ENCODE measurements around the gene CPNE9.

CPNE9 gene

GRCh38 chr3:9725775-9726515 is 22.3 kb downstream of the CPNE9 start:
- no peak for TF ChIP-seq CTCF (conservative IDR thresholded peaks at IDR 0.05; ENCODE audit: low read length)
- no peak for DNase-seq (ENCODE audit: low read depth)

GRCh38 chr3:9727041-9727595 is 23.5 kb downstream of the CPNE9 start:
- TF ChIP-seq CTCF (conservative IDR thresholded peaks at IDR 0.05; ENCODE audit: low read length), result peak; percentile 13; the same call in 1 of the 2 replicates
- H3K4me3 ChIP-seq (ENCODE audit: low read length), result no peak overlapping the region
- DNase-seq (ENCODE audit: low read depth), result no peak

More at GRCh38 chr3:9725775-9726515, 22.3 kb downstream of the CPNE9 start:
- H3K4me3 ChIP-seq (ENCODE audit: low read length), result no peak overlapping the region

- no peak for TF ChIP-seq CTCF (conservative IDR thresholded peaks at IDR 0.05; ENCODE audit: low read length)
- no peak for DNase-seq (ENCODE audit: low read depth)
- H3K4me3 ChIP-seq (ENCODE audit: low read length), result no peak overlapping the region
These were observed 24.1 kb downstream of the CPNE9 start for GRCh38 chr3:9727743-9728142.

- TF ChIP-seq CTCF (conservative IDR thresholded peaks at IDR 0.05; ENCODE audit: low read length), result no peak
- H3K4me3 ChIP-seq (ENCODE audit: low read length), result no peak overlapping the region
- no peak for DNase-seq (ENCODE audit: low read depth)
These were observed 25.8 kb downstream of the CPNE9 start for GRCh38 chr3:9729419-9729818.

- DNase-seq (ENCODE audit: low read depth), result peak; percentile 69
- H3K4me3 ChIP-seq (ENCODE audit: low read length), result peak overlapping the region; percentile 69
- TF ChIP-seq CTCF (conservative IDR thresholded peaks at IDR 0.05; ENCODE audit: low read length), result no peak
These were observed 27.1 kb downstream of the CPNE9 start for GRCh38 chr3:9730657-9731205.

GRCh38 chr3:9731206-9732079 is 27.8 kb downstream of the CPNE9 start, which contains the start of gene BRPF1:
Gene BRPF1, plus strand, starts transcription at chr3:9731735. Its CDS starts 2,406 bp downstream, at chr3:9734141.
- DNase-seq (ENCODE audit: low read depth), result peak; percentile 100
- TF ChIP-seq CTCF (conservative IDR thresholded peaks at IDR 0.05; ENCODE audit: low read length), result peak; percentile 3; the same call in 1 of the 2 replicates

More at GRCh38 chr3:9731206-9732079, 27.8 kb downstream of the CPNE9 start, which contains the start of gene BRPF1:
- peak within 1 kb of the TSS; percentile 84 for H3K4me3 ChIP-seq (ENCODE audit: low read length)

Data from AG10803 (cell line).